Measurements from ENCODE around the gene NRXN3.

- no peak for TF ChIP-seq CTCF (conservative IDR thresholded peaks at IDR 0.05; ENCODE audit: low read length)
- no peak for TF ChIP-seq EZH2phosphoT487 (IDR thresholded peaks at IDR 0.05; ENCODE audit: borderline replicate concordance, low read depth, low read length)
Observed at GRCh38 chr14:79487632-79488031, 1317.5 kb downstream of the NRXN3 start.
